Endothelial cell (in vitro differentiated cells): ENCODE measurements around the gene MITF. TPM values are rescaled to one million over a fixed set of nuclear protein-coding genes. Genes with fewer than 3 reads are reported as not detected.

ENCODE experiments used
- DNase-seq: peaks from one replicate; pipeline ENCODE4 v3.0.0; 2021; ENCODE audit warnings: low spot score
- H3K27ac Mint-ChIP-seq: one replicate; pipeline ENCODE4 v1.8.0; 2021; ENCODE audit warnings: mixed read lengths, inconsistent platforms; ENCODE audit not compliant: unreplicated experiment
- H3K27me3 Mint-ChIP-seq: one replicate; pipeline ENCODE4 v1.8.0; 2021; ENCODE audit warnings: mild to moderate bottlenecking, moderate library complexity, mixed read lengths, inconsistent platforms; ENCODE audit not compliant: unreplicated experiment
- H3K36me3 Mint-ChIP-seq: one replicate; pipeline ENCODE4 v1.8.0; 2021; ENCODE audit warnings: mild to moderate bottlenecking, low read depth, mixed read lengths, inconsistent platforms; ENCODE audit not compliant: unreplicated experiment
- H3K4me1 Mint-ChIP-seq: one replicate; pipeline ENCODE4 v1.8.0; 2021; ENCODE audit warnings: mild to moderate bottlenecking, mixed read lengths, inconsistent platforms; ENCODE audit not compliant: unreplicated experiment
- H3K4me3 Mint-ChIP-seq: one replicate; pipeline ENCODE4 v1.8.0; 2021; ENCODE audit warnings: mild to moderate bottlenecking, mixed read lengths, inconsistent platforms; ENCODE audit not compliant: unreplicated experiment
- H3K9me3 Mint-ChIP-seq: one replicate; pipeline ENCODE4 v1.8.0; 2021; ENCODE audit warnings: mixed read lengths, inconsistent platforms; ENCODE audit not compliant: unreplicated experiment
- CTCF ChIP-seq: fragments of 200-600 bp; sonication (generic); IDR thresholded peaks from one replicate; pipeline ENCODE4 v1.5.0; 2021; ENCODE audit warnings: antibody characterized with exemption; ENCODE audit not compliant: unreplicated experiment
- total RNA-seq: library from RNA; stranded (reverse); fragmentation: NEBNext Ultra II Directional; extraction: Animal tissue kit (Norgen Biotek cat#: 25700); gene quantifications from one replicate; pipeline ENCODE4 v1.2.1, GENCODE V29; 2021; ENCODE audit not compliant: unreplicated experiment

Gene MITF
- total RNA-seq, 1 donor from 2014 or later, result 1.7 TPM

- H3K4me1 Mint-ChIP-seq, result peaks cover 10% of the 10 kb centered on the region
These were observed 68.4 kb downstream of the MITF start for GRCh38 chr3:69807674-69808073.

GRCh38 chr3:69809076-69809835 lies 70.0 kb downstream of the MITF start:
- H3K9me3 Mint-ChIP-seq, result no peaks in the 10 kb centered on the region
- no peak for TF ChIP-seq CTCF
- peaks cover 16% of the 10 kb centered on the region for H3K4me1 Mint-ChIP-seq
- no peaks in the 10 kb centered on the region for H3K27me3 Mint-ChIP-seq
- no peak overlapping the region for H3K4me3 Mint-ChIP-seq
- no peaks in the 10 kb centered on the region for H3K36me3 Mint-ChIP-seq
- DNase-seq, result no peak
- H3K27ac Mint-ChIP-seq, result no peak overlapping the region

More at GRCh38 chr3:69807674-69808073, 68.4 kb downstream of the MITF start:
- Mint-ChIP-seq H3K27me3 (no peaks in the 10 kb centered on the region), H3K36me3 (no peaks in the 10 kb centered on the region), H3K4me3 (no peak overlapping the region), H3K9me3 (no peaks in the 10 kb centered on the region), H3K27ac (no peak overlapping the region)
- TF ChIP-seq CTCF, result no peak
- DNase-seq, result no peak

GRCh38 chr3:69811452-69812401 lies 72.5 kb downstream of the MITF start:
- no peak for TF ChIP-seq CTCF
- Mint-ChIP-seq H3K27ac (no peak overlapping the region), H3K4me3 (no peak overlapping the region), H3K36me3 (no peaks in the 10 kb centered on the region), H3K4me1 (peaks cover 15% of the 10 kb centered on the region), H3K9me3 (no peaks in the 10 kb centered on the region), H3K27me3 (no peaks in the 10 kb centered on the region)
- DNase-seq, result no peak

GRCh38 chr3:69815970-69816369 lies 76.7 kb downstream of the MITF start:
- Mint-ChIP-seq H3K4me1 (peaks cover 15% of the 10 kb centered on the region), H3K36me3 (no peaks in the 10 kb centered on the region), H3K27ac (no peak overlapping the region), H3K4me3 (no peak overlapping the region), H3K27me3 (no peaks in the 10 kb centered on the region), H3K9me3 (no peaks in the 10 kb centered on the region)
- DNase-seq, result no peak
- no peak for TF ChIP-seq CTCF
